Measurements from ENCODE around the gene OR51T1.
"Not testable (repeated sequence)": the region's sequence is repeated elsewhere in the genome, so short reads cannot be mapped to it uniquely, and the experiment has no call there.

The OR51T1 gene, protein sequence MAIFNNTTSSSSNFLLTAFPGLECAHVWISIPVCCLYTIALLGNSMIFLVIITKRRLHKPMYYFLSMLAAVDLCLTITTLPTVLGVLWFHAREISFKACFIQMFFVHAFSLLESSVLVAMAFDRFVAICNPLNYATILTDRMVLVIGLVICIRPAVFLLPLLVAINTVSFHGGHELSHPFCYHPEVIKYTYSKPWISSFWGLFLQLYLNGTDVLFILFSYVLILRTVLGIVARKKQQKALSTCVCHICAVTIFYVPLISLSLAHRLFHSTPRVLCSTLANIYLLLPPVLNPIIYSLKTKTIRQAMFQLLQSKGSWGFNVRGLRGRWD

DNA sequence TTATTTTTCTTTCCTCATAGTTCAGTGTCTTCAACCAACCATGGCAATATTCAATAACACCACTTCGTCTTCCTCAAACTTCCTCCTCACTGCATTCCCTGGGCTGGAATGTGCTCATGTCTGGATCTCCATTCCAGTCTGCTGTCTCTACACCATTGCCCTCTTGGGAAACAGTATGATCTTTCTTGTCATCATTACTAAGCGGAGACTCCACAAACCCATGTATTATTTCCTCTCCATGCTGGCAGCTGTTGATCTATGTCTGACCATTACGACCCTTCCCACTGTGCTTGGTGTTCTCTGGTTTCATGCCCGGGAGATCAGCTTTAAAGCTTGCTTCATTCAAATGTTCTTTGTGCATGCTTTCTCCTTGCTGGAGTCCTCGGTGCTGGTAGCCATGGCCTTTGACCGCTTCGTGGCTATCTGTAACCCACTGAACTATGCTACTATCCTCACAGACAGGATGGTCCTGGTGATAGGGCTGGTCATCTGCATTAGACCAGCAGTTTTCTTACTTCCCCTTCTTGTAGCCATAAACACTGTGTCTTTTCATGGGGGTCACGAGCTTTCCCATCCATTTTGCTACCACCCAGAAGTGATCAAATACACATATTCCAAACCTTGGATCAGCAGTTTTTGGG lies at the start of gene OR51T1:
OR51T1 (plus strand) TSS at position 41 of the 641 bp plus-strand sequence; CDS start at position 41, 0 bp downstream.
- peak; percentile 83 for DNase-seq (ENCODE audit: low read depth)
- H3K4me3 ChIP-seq (ENCODE audit: low read depth, low read length) = no peak within 1 kb of the TSS
- no peak for TF ChIP-seq CTCF (conservative IDR thresholded peaks at IDR 0.05; ENCODE audit: low read depth, low read length)

DNA sequence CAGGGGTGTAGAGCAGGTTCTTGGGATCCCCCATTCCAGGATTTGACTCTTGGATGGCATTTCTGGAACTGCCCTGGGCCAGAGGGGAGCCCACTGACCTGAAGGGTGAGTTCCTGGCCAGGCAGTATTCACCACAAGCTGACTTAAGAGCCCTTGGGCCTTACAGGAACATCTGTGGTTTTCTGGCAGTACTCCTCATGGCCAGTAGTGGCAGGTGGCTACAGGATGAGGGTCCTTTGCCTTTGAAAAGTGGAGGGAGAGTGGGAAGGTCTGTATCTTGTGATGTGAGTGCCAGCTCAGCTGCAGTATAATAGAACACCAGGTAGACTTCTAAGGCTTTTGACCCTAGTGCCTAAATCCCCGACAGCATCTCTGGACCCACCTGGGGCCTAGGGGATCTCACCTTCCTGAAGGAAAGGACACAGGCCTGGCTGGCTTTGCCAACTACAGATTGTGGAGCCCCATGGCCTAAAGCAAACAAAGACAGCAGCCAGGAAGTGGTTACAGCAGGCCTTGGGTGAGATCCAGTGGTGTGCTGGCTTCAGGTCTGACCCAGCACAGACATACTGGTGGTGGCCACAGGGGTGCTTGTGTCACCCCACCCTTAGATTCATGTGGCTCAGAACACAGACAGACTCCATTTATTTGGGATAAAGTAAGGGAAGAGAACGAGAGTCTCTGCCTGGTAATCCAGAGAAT lies 41.7 kb upstream of the OR51T1 start:
- no peak for TF ChIP-seq CTCF (conservative IDR thresholded peaks at IDR 0.05; ENCODE audit: low read depth, low read length)
- no peak overlapping the region for H3K4me3 ChIP-seq (ENCODE audit: low read depth, low read length)
- DNase-seq (ENCODE audit: low read depth) = no peak

GRCh38 chr11:4848908-4849532 lies 32.7 kb upstream of the OR51T1 start, which contains the start of gene OR51S1:
OR51S1 (minus strand) TSS chr11:4849208; CDS start chr11:4849208, 0 bp downstream.
- DNase-seq (ENCODE audit: low read depth) = no peak
- no peak for TF ChIP-seq CTCF (conservative IDR thresholded peaks at IDR 0.05; ENCODE audit: low read depth, low read length)
- no peak within 1 kb of the TSS for H3K4me3 ChIP-seq (ENCODE audit: low read depth, low read length)

DNA sequence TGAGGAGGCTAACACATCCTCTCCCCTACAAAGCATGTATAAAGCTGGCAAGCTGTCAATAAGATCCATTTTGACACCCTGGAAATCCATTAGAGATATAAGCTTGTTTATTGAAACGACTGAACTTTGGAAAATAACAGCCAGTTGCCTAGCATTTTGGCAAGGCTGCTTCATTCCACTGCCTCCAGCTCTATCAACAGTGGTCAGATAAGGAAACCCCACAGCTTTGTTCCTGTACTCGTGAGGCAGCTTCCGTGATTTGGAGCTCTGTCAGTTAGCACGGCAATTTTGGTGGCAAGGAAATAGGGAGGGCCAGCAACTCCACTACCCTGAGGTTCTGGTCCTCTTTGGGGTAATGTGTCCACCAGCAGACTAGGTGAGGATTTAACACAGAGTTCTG lies 30.7 kb upstream of the OR51T1 start:
- DNase-seq (ENCODE audit: low read depth) = peak; percentile 74
- H3K4me3 ChIP-seq (ENCODE audit: low read depth, low read length) = no peak overlapping the region
- TF ChIP-seq CTCF (conservative IDR thresholded peaks at IDR 0.05; ENCODE audit: low read depth, low read length) = no peak

GRCh38 chr11:4854286-4854685 lies 27.4 kb upstream of the OR51T1 start:
- DNase-seq (ENCODE audit: low read depth); H3K4me3 ChIP-seq (ENCODE audit: low read depth, low read length): not testable (repeated sequence)

GRCh38 chr11:4862447-4863236 lies 19.1 kb upstream of the OR51T1 start:
- no peak for TF ChIP-seq CTCF (conservative IDR thresholded peaks at IDR 0.05; ENCODE audit: low read depth, low read length)

More at GRCh38 chr11:4862447-4863236, 19.1 kb upstream of the OR51T1 start:
- no peak overlapping the region for H3K4me3 ChIP-seq (ENCODE audit: low read depth, low read length)
- DNase-seq (ENCODE audit: low read depth) = no peak
